HTERT RPE-1 (cell line): Measurements from ENCODE around the gene SLCO2A1.

Source experiments
- in situ Hi-C: fragments of 300-500 bp; cut with MboI; formaldehyde crosslinking; loops from 4 replicates; pipeline ENCODE4 v1.14.3; 2020; ENCODE audit warnings: low sequenced_read_pairs

Gene SLCO2A1

DNA sequence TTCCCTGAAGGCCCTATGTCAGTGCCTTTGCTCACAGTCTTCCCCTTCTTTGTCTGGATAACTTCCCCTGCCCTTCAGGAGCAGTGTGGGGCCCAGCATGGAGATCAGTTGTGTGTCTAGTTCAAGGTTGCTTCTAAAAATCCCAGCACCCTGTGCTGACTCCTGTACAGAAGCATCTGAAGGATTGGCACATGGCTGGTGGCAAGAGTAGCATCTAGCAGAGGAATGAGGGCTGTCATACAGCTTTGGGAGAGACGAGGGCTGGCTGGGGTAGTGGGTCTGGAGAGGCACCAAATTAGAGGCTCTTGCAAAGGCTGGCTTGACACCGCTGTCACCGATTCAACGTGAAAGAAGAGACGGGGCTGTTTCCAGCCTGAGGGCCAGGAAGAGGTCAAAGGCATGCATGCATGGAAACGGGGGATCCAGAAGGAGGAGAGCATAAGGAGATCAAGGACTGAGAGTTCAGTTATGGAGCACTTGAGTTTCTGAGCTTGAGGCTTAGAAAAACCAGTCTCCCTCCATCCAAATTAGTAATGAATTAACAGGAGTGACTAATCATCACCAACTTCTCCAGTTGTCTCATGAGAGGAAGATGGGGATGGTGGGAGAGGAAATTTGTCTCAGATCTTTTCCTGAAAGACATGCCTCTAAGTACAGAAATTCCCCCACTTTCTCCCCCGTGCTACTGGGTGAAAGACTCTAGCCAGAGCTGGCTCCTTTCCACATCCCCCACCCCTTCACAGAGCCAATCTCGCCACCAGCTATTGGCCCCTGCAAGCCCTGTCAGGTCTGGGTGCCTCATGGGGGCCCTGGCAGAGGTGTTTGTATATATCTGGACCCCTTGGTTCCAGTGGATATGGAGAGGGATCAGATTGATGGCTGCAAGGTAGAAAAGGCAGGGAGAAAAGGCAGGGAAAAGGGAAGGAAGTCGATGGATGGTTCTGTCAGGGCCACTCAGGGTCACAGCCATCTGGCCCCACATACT, 45.9 kb downstream of the SLCO2A1 start:
- in situ Hi-C loops = no loop called here

DNA sequence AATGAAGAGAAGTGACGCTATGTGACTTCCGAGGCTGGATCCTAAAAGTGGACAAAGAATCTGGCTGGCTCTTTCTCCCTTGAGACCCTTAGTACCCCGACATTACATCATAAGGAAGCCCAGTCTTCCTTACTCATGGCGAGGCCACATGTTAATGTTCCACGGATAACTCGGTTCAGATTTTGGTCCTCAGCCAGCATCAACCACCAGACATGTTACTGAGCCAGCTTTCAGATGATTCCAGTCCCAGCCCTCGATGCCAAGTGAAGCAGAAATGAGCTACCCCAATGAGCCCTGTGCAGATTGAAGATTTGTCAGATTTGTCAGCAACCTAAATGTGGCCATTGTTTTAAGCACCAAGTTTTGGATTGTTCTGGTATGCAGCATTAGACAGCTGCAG, 46.6 kb downstream of the SLCO2A1 start:
- in situ Hi-C loops = no loop called here

DNA sequence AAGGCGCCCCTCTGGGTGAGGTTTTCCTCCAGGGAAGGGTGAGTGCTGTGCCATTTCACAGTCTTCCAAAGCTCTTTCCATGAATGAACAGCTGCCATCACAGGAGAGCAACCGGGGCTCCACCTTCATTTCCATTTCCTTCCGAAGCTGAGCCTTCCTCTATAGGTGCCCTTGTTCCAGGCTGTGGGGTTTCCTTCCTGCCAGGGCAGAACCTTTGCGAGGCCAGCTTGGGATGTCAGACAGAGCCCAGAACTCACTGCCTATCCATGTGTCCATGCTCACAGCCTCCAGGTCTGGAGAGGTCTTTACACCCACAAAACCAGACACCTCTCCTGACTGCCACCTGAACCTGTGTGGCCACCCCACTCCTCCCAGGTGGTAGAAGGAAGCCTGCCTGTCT, 49.2 kb downstream of the SLCO2A1 start:
- in situ Hi-C loops = no loop called here

DNA sequence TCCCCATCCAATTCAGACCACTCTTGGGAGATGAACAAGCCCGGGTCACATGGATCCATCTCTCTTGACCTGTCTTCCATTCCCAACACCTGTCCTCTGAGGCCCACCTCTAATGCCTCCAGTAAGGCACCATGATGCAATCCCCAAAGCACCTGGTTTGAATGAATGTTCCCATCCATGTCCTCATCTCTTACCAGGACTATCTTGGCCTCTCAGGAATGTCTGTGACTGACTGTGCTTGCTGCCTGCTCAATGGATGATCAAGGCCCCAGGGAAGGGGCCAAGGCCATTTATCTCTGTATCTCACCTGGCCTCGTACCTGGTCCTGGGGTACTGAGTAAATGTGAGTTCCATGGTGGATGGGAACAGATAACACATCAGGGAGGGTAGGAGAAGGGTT, 49.7 kb downstream of the SLCO2A1 start:
- in situ Hi-C loops = no loop called here

DNA sequence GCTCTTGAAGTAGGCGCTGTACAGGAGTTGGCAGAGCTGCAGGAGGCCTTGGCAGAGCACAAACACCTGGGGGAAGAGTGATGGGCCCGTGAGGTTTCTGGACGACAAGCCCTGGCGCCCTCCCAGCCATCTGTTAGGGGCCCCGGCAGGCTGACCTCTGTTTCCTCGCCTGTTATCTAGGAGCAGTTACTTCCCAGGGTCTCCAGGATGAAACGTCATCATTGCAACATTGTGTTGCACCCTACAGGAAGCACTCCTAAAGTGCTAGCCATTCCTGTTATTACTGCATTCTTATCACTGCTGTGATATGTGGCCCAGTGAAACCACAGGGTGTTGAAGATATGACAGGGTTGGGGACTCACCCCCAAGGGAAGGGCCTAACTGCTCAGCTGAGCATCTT, 50.2 kb downstream of the SLCO2A1 start:
- in situ Hi-C loops = no loop called here

DNA sequence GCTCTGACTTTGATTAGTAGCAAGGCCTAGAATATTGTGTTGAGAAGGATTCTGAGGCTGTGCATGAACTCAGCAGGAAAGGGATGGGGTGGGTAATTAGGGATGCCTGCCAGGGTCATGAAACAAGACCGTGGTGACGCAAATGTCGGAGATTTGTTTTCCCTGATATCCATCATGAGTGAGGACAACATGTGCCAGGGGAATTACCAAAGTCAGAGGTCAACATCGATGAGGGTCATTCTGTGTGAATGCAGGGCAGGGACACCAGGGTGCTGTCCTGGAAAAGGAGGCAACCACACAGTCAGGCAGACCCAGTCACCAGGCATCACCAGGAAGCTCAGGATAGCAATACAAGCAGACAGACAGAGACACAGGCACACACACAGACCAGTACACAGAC, 52.2 kb downstream of the SLCO2A1 start:
- in situ Hi-C loops = no loop called here

DNA sequence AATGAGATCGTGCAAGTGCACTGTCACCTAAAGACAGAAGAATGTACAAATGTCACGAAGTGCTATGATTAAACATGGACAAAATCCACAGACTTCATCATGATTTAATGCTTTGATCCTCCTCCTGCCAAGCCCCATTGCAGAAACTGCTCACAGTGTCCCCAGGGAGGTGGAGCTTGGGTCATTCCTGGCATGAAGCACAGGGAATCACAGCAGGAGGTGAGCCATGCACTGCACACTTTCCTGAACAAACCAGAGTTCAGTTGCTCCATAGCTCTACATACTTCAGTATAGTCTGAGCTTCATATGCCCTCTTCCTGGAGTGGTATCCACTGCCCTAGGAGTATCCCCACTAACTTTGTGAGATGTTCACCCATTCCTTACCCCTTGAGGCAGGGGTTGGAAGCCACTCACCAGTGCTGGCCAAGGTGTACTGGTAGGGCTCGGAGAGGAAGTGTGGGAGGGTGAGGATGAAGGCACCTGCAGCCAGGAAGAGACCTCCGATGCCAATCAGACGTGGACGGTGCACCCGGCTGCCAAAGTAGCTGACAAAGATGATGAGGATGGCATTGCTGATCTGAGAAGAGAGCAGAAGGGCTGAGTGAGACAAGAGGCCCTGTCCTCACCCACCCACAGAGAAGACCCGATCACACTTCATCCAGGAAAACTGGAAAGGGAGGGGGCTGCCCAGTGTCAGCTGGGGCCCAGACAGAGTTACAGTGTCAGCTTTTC, 56.3 kb downstream of the SLCO2A1 start:
- in situ Hi-C loops = no loop called here

DNA sequence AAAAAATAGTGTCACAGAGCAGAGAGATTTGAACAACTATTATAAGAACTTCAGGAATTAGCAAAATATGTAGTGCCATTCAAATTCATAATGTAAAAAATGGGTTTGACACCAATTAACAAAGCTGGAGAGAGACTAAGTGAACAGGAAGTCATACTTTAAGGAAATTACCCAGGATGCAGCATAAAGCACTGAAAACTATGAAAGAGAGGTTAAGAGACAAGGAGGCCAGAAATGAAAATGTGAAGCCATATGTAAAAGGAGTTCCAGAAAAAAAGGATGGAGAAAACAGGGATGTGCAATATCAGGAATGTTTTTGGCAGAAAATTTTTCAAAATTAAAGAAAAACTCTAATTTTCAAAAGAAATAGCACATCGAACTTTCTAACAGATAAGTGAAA, 57.6 kb downstream of the SLCO2A1 start:
- in situ Hi-C loops = no loop called here

DNA sequence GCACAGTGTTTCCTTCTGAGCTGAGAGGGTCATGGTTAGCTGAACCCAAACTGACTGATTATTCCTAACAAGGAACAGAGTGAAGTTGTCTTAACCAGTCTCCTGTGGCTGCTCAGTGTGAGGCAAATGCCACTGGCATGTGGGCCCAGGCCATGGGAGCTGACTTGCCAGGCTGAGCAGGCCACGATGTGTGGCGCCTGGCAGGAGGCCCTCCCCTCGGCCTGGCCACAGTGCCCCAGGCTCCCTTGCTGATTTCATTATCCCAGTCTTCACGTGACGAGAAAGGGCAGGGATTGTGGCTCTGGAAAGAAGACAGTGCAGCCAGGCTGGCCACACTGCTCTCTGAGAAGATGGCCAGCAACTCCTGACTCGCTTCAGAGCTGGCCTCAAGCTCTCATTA, 58.8 kb downstream of the SLCO2A1 start:
- in situ Hi-C loops = no loop called here

DNA sequence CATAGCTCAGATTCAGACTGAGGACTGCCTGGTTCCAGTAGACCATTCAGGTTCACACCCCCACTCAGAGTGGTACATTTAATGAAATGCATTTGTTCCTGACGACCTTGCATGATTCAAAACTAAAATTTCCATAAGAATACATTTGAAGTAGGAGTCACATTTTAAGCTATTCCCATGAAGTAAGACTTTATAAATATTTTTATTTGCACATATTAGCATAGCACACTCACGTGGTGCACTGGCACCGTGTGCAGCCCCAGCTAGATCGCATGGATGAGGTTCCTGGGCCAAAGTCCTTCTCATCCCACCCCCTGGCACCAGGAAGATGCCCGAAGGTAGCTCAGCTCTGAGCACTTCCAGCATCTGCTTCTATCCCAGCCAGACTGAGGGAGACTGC, 59.4 kb downstream of the SLCO2A1 start:
- in situ Hi-C loops = no loop called here

DNA sequence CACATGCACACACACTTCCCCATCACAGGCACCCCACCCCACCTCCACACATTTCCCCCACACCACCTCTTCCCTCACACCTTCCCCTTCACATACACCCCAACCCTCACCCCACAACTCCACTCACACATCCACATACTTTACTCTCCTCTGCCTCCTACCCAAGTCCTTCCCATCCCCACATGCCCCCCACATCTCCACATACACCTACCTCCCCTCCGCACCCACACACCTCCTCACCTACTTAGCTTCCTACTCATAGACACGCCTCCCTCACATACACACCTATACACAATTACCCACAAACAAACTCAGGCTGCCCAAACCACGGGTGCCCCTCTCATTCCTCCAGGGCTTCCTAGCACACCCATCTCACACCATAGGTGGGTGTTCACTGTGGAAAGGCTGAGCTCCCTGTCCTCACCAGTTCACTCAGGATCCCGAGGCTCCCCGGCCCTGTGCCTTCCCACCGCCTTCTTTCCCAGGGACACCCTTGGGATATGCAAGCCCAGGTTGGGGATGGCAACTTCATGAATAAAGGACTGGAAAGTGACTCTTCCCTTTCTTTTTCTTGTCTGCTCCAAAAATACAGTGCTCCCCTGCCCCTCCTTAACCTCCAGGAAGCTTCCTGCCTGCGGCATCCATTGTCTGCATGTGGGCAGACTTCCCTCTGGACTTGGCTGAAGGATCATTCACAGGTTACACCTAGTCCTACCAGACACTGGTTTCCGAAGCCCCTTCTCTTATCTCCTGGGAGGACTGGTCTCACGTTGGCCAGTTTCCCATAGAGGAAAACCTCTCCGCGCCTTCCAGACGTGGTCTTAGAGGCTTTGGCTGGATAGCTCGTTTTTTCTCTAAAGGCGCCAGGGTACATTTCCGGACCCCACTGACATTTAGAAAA, 61.5 kb downstream of the SLCO2A1 start:
- in situ Hi-C loops = no loop called here

DNA sequence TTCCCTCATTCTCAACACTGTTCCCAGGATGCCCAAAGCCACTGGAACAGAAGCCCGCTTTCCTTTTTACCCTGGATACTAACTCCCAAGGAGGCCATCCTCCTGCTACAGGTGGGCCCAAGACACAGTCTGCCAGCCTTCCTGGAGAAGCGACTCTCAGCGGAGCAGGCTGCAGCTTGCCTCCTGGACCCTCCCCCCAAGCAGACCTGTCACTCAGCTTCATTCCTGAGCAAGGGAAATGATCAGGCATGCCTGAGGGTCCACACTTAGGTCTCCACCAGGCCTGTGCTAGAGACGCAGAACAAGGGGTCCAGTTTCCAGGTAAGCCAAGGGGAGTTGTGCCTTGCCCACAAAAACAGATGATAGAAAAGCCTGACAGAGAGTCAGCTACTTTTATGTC, 62.8 kb downstream of the SLCO2A1 start:
- in situ Hi-C loops = no loop called here

DNA sequence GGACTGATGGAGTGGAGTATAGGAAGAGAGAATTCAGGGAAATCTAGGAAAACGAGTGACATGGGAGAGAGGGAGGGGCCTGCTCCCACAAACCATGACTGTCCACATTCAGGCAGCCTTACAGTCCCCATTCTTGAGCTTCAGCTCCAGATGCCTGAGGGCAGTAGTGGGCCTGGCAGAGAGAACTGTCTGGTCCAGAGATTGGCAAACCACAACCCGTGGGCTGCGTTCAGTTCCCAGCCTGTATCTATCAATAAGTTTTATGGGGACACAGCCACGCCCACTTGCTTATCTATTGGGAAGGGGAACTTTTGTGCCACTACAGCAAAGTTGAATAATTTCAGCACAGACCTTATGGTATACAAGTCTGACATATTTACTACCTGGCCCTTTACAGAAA, 63.8 kb downstream of the SLCO2A1 start:
- in situ Hi-C loops = no loop called here

DNA sequence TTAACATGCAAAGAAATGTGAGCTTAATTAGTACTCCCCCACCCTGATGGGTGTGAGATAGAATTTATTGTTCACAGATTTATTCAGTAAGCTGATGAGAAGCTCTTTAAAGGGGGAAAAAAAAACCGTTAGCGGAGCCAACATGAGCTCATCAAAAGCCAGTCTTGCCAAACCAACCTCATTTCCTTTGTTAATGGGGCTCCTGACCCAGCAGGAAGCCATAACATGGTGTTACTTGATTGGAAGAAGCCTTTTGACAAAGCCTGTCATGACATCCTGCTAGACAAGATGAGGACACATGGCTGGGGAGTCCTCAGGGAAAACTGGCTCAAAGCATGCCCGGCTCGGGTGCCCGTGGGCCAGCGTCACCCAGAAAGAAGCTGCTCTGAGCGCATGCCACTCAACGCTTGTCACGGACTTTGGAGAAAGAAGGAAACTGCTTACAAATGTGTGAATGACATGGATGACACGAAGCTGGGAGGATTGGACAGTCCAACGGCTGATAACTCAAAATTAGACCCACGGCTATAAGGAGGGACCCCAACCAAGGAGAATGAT, 64.6 kb downstream of the SLCO2A1 start:
- in situ Hi-C loops = no loop called here

DNA sequence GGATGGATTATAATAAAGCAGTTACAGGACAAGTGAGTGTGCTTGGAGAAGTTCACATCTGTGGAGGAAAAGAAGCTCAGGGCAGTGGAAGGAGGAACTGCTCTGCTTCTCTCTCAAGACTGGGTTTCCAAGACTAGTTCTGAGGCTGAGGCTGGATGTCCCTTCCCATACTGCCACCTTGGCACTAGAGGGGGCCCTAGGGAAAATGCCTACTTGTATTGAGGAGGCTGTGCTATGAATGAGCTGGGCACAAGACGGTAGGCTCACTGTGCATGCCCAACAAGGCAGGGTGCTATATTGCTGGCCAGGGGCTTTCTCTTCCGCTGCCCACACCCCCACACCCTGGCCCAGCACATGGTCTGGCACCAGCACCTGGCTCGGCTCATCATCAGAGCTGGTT, 65.2 kb downstream of the SLCO2A1 start:
- in situ Hi-C loops = no loop called here

DNA sequence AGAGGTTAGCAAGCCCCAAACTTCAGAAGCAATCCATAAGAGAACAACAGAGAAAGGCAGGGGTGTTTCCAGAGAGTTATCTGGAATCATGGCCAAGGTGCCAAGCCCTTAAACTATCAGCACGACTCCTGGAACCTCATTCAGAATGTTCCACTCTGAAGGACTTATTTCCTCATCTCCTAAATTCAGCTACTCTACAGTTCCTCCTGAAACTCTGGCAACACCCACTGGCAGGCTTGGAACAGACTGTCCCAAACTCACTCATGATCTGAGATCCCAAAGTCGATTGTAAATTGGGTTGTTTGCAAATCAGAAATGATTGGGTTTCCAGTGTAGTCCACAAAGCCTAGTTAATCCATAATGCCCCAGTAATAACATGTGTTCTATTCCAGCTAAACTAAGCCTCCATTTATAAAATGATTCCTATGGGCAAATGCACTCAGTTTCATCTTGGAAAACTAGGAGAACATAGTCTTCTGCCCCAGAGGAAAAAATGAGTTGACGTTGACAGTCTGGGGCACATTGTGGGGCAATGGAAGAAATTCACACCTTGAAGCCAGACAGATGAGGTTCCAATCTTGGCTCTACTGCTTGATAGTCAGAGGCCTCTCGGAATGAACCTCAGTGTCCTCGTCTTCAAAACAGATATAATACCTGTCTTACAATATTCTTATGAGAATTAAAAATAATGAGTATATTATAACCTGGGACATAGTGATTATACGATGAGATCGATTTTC, 65.9 kb downstream of the SLCO2A1 start:
- in situ Hi-C loops = no loop called here

DNA sequence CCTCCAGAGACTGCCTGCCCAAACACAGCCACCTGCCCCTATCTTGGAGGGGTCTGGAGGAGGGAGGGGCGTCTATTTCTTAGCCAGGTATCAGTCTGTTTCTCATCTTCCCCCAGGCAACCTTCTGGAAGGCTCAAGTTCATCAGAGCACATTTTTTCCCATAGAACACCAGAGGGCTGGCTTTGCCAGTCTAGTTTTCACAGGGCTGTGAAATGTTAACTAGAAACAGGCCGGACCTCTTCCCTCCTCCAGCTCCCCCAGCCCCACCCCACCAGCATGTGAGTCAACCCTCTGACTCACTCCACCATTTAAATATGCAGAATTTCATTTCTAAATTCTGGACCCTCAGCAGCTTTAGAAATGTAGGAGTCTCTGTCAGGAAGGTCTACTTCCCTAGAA, 66.9 kb downstream of the SLCO2A1 start:
- in situ Hi-C loops = no loop called here

DNA sequence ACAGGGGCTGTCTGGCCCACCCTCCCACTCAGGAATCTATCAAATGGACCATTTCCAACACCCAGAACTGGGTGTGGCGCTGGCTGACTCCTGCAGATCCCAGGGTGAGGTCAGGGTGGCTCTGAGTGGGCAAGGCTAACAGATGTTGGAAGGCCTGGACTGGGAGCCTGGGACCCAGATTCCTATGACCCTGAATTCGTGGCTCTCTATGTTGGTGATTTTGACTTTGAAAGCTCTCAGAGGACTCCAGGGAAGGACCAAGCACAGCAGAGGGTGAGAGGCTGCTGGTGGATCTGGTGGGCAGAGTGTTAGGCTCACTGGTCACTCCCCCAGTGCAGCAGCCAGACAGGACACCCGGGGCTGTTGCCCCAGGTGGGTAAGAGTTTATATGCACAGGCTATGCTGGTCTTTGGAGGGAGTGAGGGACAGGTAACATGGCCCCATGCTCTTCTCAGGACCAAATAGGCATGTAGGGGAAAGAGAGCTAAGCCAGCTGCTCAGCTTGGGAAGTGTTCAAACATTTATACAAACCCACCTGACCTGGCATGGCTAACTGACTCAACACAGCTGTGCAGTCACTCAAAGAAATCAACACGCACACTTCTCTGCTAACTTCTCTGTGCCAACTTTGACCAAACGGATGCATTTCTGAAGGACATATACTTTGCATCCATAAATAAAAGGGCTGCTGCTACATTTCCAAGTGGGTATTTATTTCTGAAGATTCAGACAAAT, 71.5 kb downstream of the SLCO2A1 start:
- in situ Hi-C loops = no loop called here

DNA sequence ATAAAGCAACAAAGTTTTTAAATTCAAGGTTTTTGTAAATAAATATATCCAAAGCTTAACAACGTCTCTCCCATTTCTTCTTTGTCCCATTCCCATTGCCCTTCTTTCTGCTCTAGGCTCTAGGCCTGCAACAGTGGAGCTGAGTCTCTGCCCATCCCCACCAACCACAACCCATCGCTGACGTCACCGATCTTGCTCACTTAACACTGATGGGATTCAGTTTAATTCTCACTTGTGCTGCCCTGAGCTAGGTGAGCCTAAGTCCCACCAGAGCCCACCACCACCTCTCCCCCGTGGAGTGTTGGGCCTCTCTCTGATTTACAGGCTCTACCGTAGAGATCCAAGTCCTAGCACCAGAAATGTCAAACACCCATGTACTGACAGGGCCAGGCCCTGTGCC, 72.7 kb downstream of the SLCO2A1 start:
- in situ Hi-C loops = no loop called here
